ENCODE measurements around the gene CCT8L2. TPM values are rescaled to one million over a fixed set of nuclear protein-coding genes. Genes with fewer than 3 reads are reported as not detected.
"Not testable (repeated sequence)": the region's sequence is repeated elsewhere in the genome, so short reads cannot be mapped to it uniquely, and the experiment has no call there.

CCT8L2 gene
- total and polyA plus RNA-seq, 4 donors: not detected

DNA sequence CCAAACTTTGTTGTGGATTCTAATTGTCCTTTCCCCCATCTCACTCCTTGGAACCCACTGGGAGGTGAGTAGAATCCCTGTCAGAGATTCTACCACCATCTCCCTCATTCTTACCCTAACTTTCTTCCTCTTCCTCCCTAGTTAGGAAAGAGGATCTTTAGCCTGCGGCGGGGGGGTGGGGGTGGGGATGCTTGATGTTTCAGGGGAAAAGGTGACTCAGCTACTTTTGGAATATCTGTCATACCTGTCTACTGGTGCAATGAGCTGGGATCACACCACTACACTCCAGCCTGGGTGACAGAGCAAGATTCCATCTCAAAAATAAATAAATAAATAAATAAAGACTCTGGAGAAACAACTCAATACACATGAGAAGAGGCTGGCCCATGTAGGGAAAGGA, 6.4 kb downstream of the CCT8L2 start:
- no peak overlapping the region for H3K9ac ChIP-seq (ENCODE audit: insufficient read depth in 1 of 2, low read length in 2 of 2)
- ATAC-seq (ENCODE audit: insufficient read depth, low FRiP score) (no peak), DNase-seq (no peak)
- H3K9me3 ChIP-seq (ENCODE audit: control insufficient read depth in 4 of 4, insufficient read depth in 3 of 4, low read length in 3 of 4): no peaks in the 10 kb centered on the region
- 52 to 54% methylated on average over 2 of the region's 2 CpGs for WGBS, 2 donors
- no peaks in the 10 kb centered on the region for H3K4me1 ChIP-seq (ENCODE audit: control insufficient read depth in 5 of 5, insufficient read depth in 5 of 5, low read length in 5 of 5)
- no peaks in the 10 kb centered on the region for H3K27me3 ChIP-seq (ENCODE audit: control insufficient read depth in 3 of 3, insufficient read depth in 3 of 3, low read length in 2 of 3)
- H3K4me3 ChIP-seq: no peak overlapping the region
- H3K27ac ChIP-seq (ENCODE audit: low read depth in 1 of 2, low read length in 1 of 2): no peak overlapping the region
- no peaks in the 10 kb centered on the region for H3K36me3 ChIP-seq (ENCODE audit: control insufficient read depth in 4 of 4, insufficient read depth in 4 of 4, low read length in 4 of 4)
- TF ChIP-seq, protein P1, sequence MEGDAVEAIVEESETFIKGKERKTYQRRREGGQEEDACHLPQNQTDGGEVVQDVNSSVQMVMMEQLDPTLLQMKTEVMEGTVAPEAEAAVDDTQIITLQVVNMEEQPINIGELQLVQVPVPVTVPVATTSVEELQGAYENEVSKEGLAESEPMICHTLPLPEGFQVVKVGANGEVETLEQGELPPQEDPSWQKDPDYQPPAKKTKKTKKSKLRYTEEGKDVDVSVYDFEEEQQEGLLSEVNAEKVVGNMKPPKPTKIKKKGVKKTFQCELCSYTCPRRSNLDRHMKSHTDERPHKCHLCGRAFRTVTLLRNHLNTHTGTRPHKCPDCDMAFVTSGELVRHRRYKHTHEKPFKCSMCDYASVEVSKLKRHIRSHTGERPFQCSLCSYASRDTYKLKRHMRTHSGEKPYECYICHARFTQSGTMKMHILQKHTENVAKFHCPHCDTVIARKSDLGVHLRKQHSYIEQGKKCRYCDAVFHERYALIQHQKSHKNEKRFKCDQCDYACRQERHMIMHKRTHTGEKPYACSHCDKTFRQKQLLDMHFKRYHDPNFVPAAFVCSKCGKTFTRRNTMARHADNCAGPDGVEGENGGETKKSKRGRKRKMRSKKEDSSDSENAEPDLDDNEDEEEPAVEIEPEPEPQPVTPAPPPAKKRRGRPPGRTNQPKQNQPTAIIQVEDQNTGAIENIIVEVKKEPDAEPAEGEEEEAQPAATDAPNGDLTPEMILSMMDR (IDR thresholded peaks at IDR 0.05; ENCODE audit: control extremely low read depth, extremely low read depth): no peak

DNA sequence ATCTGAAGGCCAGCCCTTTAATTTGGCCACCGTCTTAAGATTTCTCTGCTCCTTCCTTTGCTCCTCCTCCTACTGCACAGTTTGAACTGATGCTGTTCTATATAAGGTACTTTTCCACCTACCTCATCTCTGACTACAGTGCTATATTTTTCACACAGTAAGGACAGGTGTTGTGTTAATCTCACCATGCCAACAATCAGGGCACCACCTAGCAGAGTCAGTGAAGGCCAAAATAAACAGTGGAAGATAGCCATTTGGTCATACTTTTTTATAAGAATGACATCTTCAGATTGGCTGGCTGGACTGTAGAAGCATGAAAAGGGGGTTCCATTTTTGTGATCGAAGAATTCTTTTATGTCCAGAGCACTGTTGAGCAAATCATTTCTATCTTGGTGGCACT, 11.7 kb downstream of the CCT8L2 start:
- not testable (repeated sequence) for H3K36me3 ChIP-seq (ENCODE audit: control insufficient read depth in 4 of 4, insufficient read depth in 4 of 4, low read length in 4 of 4); H3K9me3 ChIP-seq (ENCODE audit: control insufficient read depth in 4 of 4, insufficient read depth in 3 of 4, low read length in 3 of 4); H3K4me1 ChIP-seq (ENCODE audit: control insufficient read depth in 5 of 5, insufficient read depth in 5 of 5, low read length in 5 of 5); H3K27ac ChIP-seq (ENCODE audit: low read depth in 1 of 2, low read length in 1 of 2); H3K27me3 ChIP-seq (ENCODE audit: control insufficient read depth in 3 of 3, insufficient read depth in 3 of 3, low read length in 2 of 3); DNase-seq; H3K9ac ChIP-seq (ENCODE audit: insufficient read depth in 1 of 2, low read length in 2 of 2); H3K4me3 ChIP-seq; ATAC-seq (ENCODE audit: insufficient read depth, low FRiP score)
- WGBS, 2 donors: 80 to 94% methylated on average over 1 of the region's 2 CpGs

DNA sequence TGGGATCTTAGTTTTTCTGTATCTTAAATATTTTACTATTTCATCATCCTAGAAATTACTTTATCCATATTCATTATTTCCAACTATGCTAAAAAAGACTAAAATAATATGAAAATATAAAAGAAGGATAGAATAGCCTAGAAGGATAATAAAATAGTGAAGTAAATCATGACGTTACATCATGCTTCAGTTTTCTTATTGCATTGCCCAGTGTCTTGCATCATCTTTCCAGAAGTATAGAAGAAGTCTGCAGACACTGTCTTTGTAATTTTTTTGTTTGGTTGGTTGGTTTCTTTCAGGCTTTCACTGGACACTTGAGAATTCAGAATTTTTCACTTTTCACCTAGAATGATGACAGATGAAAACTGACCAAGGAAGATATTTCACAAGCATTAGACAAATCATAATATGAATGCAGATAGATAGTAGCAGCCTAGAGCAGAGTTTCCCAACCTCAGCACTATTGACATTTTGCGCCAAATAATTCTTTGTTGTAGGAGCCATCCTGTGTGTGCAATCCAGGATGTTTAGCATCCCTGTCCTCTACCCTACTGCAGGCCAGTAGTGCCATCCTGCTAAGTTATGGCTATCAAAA, 23.3 kb downstream of the CCT8L2 start:
- H3K36me3 ChIP-seq (ENCODE audit: control insufficient read depth in 4 of 4, insufficient read depth in 4 of 4, low read length in 4 of 4); ATAC-seq (ENCODE audit: insufficient read depth, low FRiP score): not testable (repeated sequence)
- WGBS, 2 donors: 78 to 79% methylated on average over 2 of the region's 2 CpGs

DNA sequence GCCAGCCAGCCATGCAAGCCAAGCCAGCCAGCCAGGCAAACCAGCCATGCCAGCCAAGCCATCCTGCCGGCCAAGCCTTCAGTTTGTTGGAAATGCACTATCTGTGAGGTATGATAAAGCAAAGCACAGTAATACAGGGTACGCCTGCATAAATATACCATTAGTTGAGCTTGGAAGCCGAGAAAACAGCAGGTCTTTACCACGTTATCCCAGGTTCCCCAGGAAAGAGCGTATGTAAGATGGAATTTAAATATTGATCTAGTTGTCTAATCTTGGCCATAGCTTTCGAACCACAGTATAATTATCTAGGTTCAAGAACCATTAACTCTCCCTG, 24.2 kb downstream of the CCT8L2 start:
- 83 to 92% methylated on average over 6 of the region's 6 CpGs for WGBS, 2 donors

More for the DNA sequence above, 23.3 kb downstream of the CCT8L2 start:
- H3K9me3 ChIP-seq (ENCODE audit: control insufficient read depth in 4 of 4, insufficient read depth in 3 of 4, low read length in 3 of 4); H3K27ac ChIP-seq (ENCODE audit: low read depth in 1 of 2, low read length in 1 of 2); H3K4me1 ChIP-seq (ENCODE audit: control insufficient read depth in 5 of 5, insufficient read depth in 5 of 5, low read length in 5 of 5); H3K4me3 ChIP-seq; H3K27me3 ChIP-seq (ENCODE audit: control insufficient read depth in 3 of 3, insufficient read depth in 3 of 3, low read length in 2 of 3); DNase-seq; H3K9ac ChIP-seq (ENCODE audit: insufficient read depth in 1 of 2, low read length in 2 of 2): not testable (repeated sequence)

DNA sequence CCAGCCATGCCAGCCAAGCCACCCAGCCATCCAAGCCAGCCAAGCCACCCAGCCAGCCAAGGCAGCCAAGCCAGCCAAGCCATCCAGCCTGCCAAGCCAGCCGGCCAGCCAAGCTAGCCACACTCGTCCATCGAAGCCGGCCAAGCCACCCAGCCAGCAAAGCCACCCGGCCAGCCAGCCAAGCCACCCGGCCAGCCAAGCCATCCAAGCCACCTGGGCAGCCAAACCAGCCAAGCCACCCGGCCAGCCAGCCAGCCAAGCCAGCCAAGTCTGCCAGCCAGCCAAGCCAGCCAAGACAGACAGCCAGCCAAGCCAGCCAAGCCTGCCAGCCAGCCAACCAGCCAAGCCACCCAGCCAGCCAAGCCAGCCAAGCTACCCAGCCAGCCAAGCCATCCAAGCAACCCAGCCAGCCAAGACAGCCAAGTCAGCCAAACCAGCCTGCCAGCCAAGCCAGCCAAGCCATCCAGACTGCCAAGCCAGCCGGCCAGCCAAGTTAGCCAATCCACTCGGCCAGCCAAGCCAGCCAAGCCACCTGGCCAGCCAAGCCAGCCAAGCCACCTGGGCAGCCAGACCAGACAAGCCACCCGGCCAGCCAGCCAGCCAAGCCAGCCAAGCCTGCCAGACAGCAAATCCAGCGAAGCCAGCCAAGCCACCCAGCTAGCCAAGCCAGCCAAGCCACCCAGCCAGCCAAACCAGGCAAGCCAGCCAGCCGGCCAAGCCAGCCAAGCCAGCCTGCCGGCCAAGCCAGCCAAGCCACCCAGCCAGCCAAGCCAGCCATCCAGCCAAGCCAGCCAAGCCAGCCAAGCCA, 24.8 kb downstream of the CCT8L2 start:
- H3K4me3 ChIP-seq; ATAC-seq (ENCODE audit: insufficient read depth, low FRiP score); DNase-seq; H3K27ac ChIP-seq (ENCODE audit: low read depth in 1 of 2, low read length in 1 of 2); H3K27me3 ChIP-seq (ENCODE audit: control insufficient read depth in 3 of 3, insufficient read depth in 3 of 3, low read length in 2 of 3); H3K36me3 ChIP-seq (ENCODE audit: control insufficient read depth in 4 of 4, insufficient read depth in 4 of 4, low read length in 4 of 4); H3K4me1 ChIP-seq (ENCODE audit: control insufficient read depth in 5 of 5, insufficient read depth in 5 of 5, low read length in 5 of 5); H3K9me3 ChIP-seq (ENCODE audit: control insufficient read depth in 4 of 4, insufficient read depth in 3 of 4, low read length in 3 of 4); H3K9ac ChIP-seq (ENCODE audit: insufficient read depth in 1 of 2, low read length in 2 of 2): not testable (repeated sequence)
- 85 to 92% methylated on average over 13 of the region's 13 CpGs for WGBS, 2 donors

More for the DNA sequence above, 24.2 kb downstream of the CCT8L2 start:
- ATAC-seq (ENCODE audit: insufficient read depth, low FRiP score): no peak
- Histone ChIP-seq H3K36me3 (ENCODE audit: control insufficient read depth in 4 of 4, insufficient read depth in 4 of 4, low read length in 4 of 4) (no peaks in the 10 kb centered on the region), H3K9ac (ENCODE audit: insufficient read depth in 1 of 2, low read length in 2 of 2) (no peak overlapping the region), H3K9me3 (ENCODE audit: control insufficient read depth in 4 of 4, insufficient read depth in 3 of 4, low read length in 3 of 4) (peaks cover 0 to 8% (median 0%) of the 10 kb centered on the region in 4 donors), H3K27me3 (ENCODE audit: control insufficient read depth in 3 of 3, insufficient read depth in 3 of 3, low read length in 2 of 3) (no peaks in the 10 kb centered on the region), H3K4me3 (no peak overlapping the region), H3K4me1 (ENCODE audit: control insufficient read depth in 5 of 5, insufficient read depth in 5 of 5, low read length in 5 of 5) (no peaks in the 10 kb centered on the region), H3K27ac (ENCODE audit: low read depth in 1 of 2, low read length in 1 of 2) (no peak overlapping the region)
- TF ChIP-seq, protein P1 (IDR thresholded peaks at IDR 0.05; ENCODE audit: control extremely low read depth, extremely low read depth): no peak
- no peak for DNase-seq

DNA sequence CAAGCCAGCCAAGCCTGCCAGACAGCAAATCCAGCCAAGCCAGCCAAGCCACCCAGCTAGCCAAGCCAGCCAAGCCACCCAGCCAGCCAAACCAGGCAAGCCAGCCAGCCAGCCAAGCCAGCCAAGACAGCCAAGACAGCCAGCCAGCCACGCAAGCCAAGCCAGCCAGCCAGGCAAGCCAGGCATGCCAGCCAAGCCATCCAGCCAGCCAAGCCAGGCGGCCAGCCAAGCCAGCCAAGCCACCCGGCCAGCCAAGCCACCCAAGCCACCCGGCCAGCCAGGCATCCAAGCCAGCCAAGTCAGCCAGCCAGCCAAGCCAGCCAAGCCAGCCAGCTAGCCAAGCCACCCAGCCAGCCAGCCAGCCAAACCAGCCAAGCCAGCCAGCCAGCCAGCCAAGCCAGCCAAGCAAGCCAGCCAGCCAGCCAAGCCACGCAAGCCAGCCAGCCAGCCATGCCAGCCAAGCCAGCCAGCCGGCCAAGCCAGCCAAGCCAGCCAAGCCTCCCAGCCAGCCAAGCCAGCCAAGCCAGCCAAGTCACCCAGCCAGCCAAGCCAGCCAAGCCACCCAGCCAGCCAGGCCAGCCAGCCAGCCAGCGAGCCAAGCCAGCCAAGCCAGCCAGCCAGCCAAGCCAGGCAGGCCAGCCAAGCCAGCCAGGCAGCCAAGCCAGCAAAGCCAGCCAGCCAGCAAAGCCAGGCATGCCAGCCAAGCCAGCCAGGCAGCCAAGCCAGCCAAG, 26.0 kb downstream of the CCT8L2 start:
- 86 to 93% methylated on average over 6 to 7 of the region's 7 CpGs for WGBS, 2 donors

More for the DNA sequence above, 26.0 kb downstream of the CCT8L2 start:
- H3K9ac ChIP-seq (ENCODE audit: insufficient read depth in 1 of 2, low read length in 2 of 2); H3K27ac ChIP-seq (ENCODE audit: low read depth in 1 of 2, low read length in 1 of 2); H3K9me3 ChIP-seq (ENCODE audit: control insufficient read depth in 4 of 4, insufficient read depth in 3 of 4, low read length in 3 of 4); H3K27me3 ChIP-seq (ENCODE audit: control insufficient read depth in 3 of 3, insufficient read depth in 3 of 3, low read length in 2 of 3); ATAC-seq (ENCODE audit: insufficient read depth, low FRiP score); H3K4me1 ChIP-seq (ENCODE audit: control insufficient read depth in 5 of 5, insufficient read depth in 5 of 5, low read length in 5 of 5); DNase-seq; H3K36me3 ChIP-seq (ENCODE audit: control insufficient read depth in 4 of 4, insufficient read depth in 4 of 4, low read length in 4 of 4); H3K4me3 ChIP-seq: not testable (repeated sequence)

Measured in lung (tissue), 12 donors.